HEK293 (cell line): ENCODE data around the gene PYHIN1.

Experiments
- CTCF ChIA-PET: fragments of 350-600 bp; formaldehyde crosslinking; extraction: SDS; loops from one replicate; lab custom pipeline; 2021; ENCODE audit warnings: antibody characterized with exemption; lab: Yijun Ruan, JAX
- POLR2A ChIA-PET: fragments of 300-600 bp; formaldehyde crosslinking; extraction: SDS; loops from one replicate; lab custom pipeline; 2020; ENCODE audit warnings: antibody characterized with exemption, inconsistent platforms; lab: Yijun Ruan, JAX
- H3K27ac ChIP-seq: fragments of 200-500 bp; sonication (Bioruptor generic); 2 replicates; pipeline ENCODE4 v1.5.1; 2014; ENCODE audit warnings: low read depth, low read length, control low read depth, inconsistent platforms; ENCODE audit errors: extremely low read depth
- H3K36me3 ChIP-seq, 2 experiments: fragments of 200-500 bp in 1 of 2; sonication (Bioruptor generic) in 1 of 2; 1 replicate in 1 of 2; 2 replicates in 1 of 2; pipeline ENCODE4 v1.5.1; 2014 to 2017; ENCODE audit warnings: inconsistent platforms in 2 of 2, low read length in 2 of 2; ENCODE audit not compliant: control insufficient read depth in 2 of 2, insufficient read depth in 1 of 2
- H3K4me1 ChIP-seq: fragments of 200-500 bp; sonication (Bioruptor generic); 2 replicates; pipeline ENCODE4 v1.5.1; 2014; ENCODE audit warnings: mild to moderate bottlenecking, low read length, inconsistent platforms; ENCODE audit not compliant: control insufficient read depth, insufficient read depth
- H3K4me3 ChIP-seq: 2 replicates; pipeline ENCODE4 v1.5.1; 2011; ENCODE audit warnings: low read depth, mild to moderate bottlenecking, control low read depth, low read length, moderate library complexity
- H3K9me3 ChIP-seq: fragments of 200-500 bp; sonication (Bioruptor generic); 2 replicates; pipeline ENCODE4 v1.5.1; 2014; ENCODE audit warnings: low read depth, low read length, inconsistent platforms; ENCODE audit not compliant: control insufficient read depth, insufficient read depth
- OSR2 ChIP-seq: fragments of 450-650 bp; formaldehyde crosslinking; IDR thresholded peaks from 2 replicates; pipeline ENCODE4 v1.5.1; 2016; ENCODE audit warnings: missing biosample characterization, missing genetic modification characterization
- PRDM10 ChIP-seq: fragments of 450-650 bp; formaldehyde crosslinking; IDR thresholded peaks from 2 replicates; pipeline ENCODE4 v1.5.1; 2016; ENCODE audit warnings: missing biosample characterization, missing genetic modification characterization
- PRDM6 ChIP-seq: fragments of 450-650 bp; formaldehyde crosslinking; IDR thresholded peaks from 2 replicates; pipeline ENCODE4 v1.5.1; 2017; ENCODE audit warnings: missing biosample characterization, missing genetic modification characterization
- ZBTB26 ChIP-seq: fragments of 450-650 bp; formaldehyde crosslinking; optimal IDR thresholded peaks from 2 replicates; pipeline ENCODE3; 2016; ENCODE audit warnings: missing biosample characterization, mild to moderate bottlenecking, missing genetic modification characterization
- ZBTB8A ChIP-seq: fragments of 450-650 bp; formaldehyde crosslinking; IDR thresholded peaks from 2 replicates; pipeline ENCODE4 v1.5.1; 2016; ENCODE audit warnings: missing biosample characterization, missing genetic modification characterization
- ZFHX2 ChIP-seq: fragments of 450-650 bp; formaldehyde crosslinking; conservative IDR thresholded peaks from 2 replicates; pipeline ENCODE4 v1.5.1; 2016; ENCODE audit warnings: missing biosample characterization, missing genetic modification characterization
- ZFP41 ChIP-seq: fragments of 450-650 bp; formaldehyde crosslinking; IDR thresholded peaks from 2 replicates; pipeline ENCODE4 v1.5.1; 2016; ENCODE audit warnings: missing biosample characterization, missing genetic modification characterization, borderline replicate concordance
- ZNF112 ChIP-seq: fragments of 450-650 bp; formaldehyde crosslinking; IDR thresholded peaks from 2 replicates; pipeline ENCODE4 v1.5.0; 2017; ENCODE audit warnings: missing biosample characterization, missing genetic modification characterization
- ZNF132 ChIP-seq: fragments of 450-650 bp; formaldehyde crosslinking; IDR thresholded peaks from 2 replicates; pipeline ENCODE4 v1.5.1; 2017; ENCODE audit warnings: missing biosample characterization, missing genetic modification characterization, borderline replicate concordance
- ZNF155 ChIP-seq: fragments of 450-650 bp; formaldehyde crosslinking; IDR thresholded peaks from 2 replicates; pipeline ENCODE4 v1.5.1; 2016; ENCODE audit warnings: missing biosample characterization, missing genetic modification characterization
- ZNF169 ChIP-seq: fragments of 450-650 bp; formaldehyde crosslinking; IDR thresholded peaks from 2 replicates; pipeline ENCODE4 v1.5.1; 2016; ENCODE audit warnings: missing biosample characterization, missing genetic modification characterization
- ZNF214 ChIP-seq: fragments of 450-650 bp; formaldehyde crosslinking; IDR thresholded peaks from 2 replicates; pipeline ENCODE4 v1.5.1; 2017; ENCODE audit warnings: missing biosample characterization, mild to moderate bottlenecking, missing genetic modification characterization, borderline replicate concordance
- ZNF433 ChIP-seq: fragments of 450-650 bp; formaldehyde crosslinking; IDR thresholded peaks from 2 replicates; pipeline ENCODE4 v1.5.1; 2016; ENCODE audit warnings: missing biosample characterization, missing genetic modification characterization, low read depth
- ZNF501 ChIP-seq: fragments of 450-650 bp; formaldehyde crosslinking; IDR thresholded peaks from 2 replicates; pipeline ENCODE4 v1.5.1; 2016; ENCODE audit warnings: missing biosample characterization, missing genetic modification characterization
- ZNF518A ChIP-seq: fragments of 450-650 bp; formaldehyde crosslinking; conservative IDR thresholded peaks from 2 replicates; pipeline ENCODE4 v1.5.1; 2016; ENCODE audit warnings: low read depth, missing biosample characterization, missing genetic modification characterization
- ZNF561 ChIP-seq: fragments of 450-650 bp; IDR thresholded peaks from 2 replicates; pipeline ENCODE4 v1.5.1; 2018; ENCODE audit warnings: missing biosample characterization, missing genetic modification characterization, borderline replicate concordance
- ZNF692 ChIP-seq: fragments of 450-650 bp; formaldehyde crosslinking; IDR thresholded peaks from 2 replicates; pipeline ENCODE4 v1.5.1; 2016; ENCODE audit warnings: missing biosample characterization, missing genetic modification characterization
- ZSCAN16 ChIP-seq: fragments of 450-650 bp; formaldehyde crosslinking; IDR thresholded peaks from 2 replicates; pipeline ENCODE4 v1.5.1; 2016; ENCODE audit warnings: missing biosample characterization, missing genetic modification characterization
- ZSCAN30 ChIP-seq: fragments of 450-650 bp; IDR thresholded peaks from 2 replicates; pipeline ENCODE4 v1.5.1; 2018; ENCODE audit warnings: missing biosample characterization, mild to moderate bottlenecking, missing genetic modification characterization, moderate library complexity
- TF ChIP-seq, protein P1 (sequence below): fragments of 450-650 bp; formaldehyde crosslinking; IDR thresholded peaks from 2 replicates; pipeline ENCODE4 v1.5.1; 2016; ENCODE audit warnings: missing biosample characterization, missing genetic modification characterization

Gene PYHIN1

GRCh38 chr1:158969166-158969565 lies 37.8 kb downstream of the PYHIN1 start (continued):
- TF ChIP-seq ZNF501 (tag by site-specific recombination) (no peak), ZSCAN16 (tag by site-specific recombination) (no peak), ZBTB26 (tag by site-specific recombination) (no peak), ZFHX2 (no peak), ZFP41 (tag by site-specific recombination) (no peak), ZNF169 (tag by site-specific recombination) (no peak)
- TF ChIP-seq, protein P1, sequence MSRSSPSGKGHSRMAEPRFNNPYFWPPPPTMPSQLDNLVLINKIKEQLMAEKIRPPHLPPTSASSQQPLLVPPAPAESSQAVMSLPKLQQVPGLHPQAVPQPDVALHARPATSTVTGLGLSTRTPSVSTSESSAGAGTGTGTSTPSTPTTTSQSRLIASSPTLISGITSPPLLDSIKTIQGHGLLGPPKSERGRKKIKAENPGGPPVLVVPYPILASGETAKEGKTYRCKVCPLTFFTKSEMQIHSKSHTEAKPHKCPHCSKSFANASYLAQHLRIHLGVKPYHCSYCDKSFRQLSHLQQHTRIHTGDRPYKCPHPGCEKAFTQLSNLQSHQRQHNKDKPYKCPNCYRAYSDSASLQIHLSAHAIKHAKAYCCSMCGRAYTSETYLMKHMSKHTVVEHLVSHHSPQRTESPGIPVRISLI: no peak

DNA sequence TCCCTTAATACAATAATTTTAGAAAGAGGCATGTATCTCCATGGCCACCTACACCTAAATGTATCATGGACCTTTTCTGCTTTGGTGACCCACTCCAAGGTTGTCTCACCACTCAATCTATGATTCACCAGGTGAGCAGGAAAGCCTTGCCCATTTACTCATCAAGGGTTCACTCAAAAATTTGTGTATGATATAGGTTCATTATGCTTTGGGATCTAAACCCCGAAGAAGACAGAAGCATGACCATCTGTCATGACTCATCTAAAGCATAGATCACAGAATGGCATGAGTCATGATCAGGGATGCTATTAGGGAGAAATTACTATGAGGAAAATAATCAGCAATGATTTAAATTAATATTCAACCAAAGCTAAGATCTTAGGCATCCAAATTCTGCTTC lies 38.5 kb downstream of the PYHIN1 start:
- Histone ChIP-seq H3K27ac (no peak overlapping the region), H3K36me3 (no peaks in the 10 kb centered on the region), H3K9me3 (no peaks in the 10 kb centered on the region), H3K4me1 (no peaks in the 10 kb centered on the region), H3K4me3 (no peak overlapping the region)
- TF ChIP-seq ZNF433 (tag by site-specific recombination): no peak
- no peak for TF ChIP-seq ZSCAN16 (tag by site-specific recombination)
- no peak for TF ChIP-seq ZNF501 (tag by site-specific recombination)
- TF ChIP-seq PRDM6 (tag by site-specific recombination): no peak
- no peak for TF ChIP-seq ZNF132 (tag by site-specific recombination)
- TF ChIP-seq ZNF518A (tag by site-specific recombination): no peak
- TF ChIP-seq ZNF561 (tag by site-specific recombination): no peak
- no peak for TF ChIP-seq PRDM10 (tag by site-specific recombination)
- TF ChIP-seq ZSCAN30: no peak
- no peak for TF ChIP-seq ZNF692 (tag by site-specific recombination)
- no peak for TF ChIP-seq ZNF214 (tag by site-specific recombination)
- no peak for TF ChIP-seq ZNF112 (tag by site-specific recombination)
- no peak for TF ChIP-seq OSR2 (tag by site-specific recombination)
- TF ChIP-seq ZNF155 (tag by site-specific recombination): no peak
- TF ChIP-seq ZBTB8A (tag by site-specific recombination): no peak
- CTCF ChIA-PET: no interaction called here
- POLR2A ChIA-PET: no interaction called here
